Measurements from ENCODE around the gene TRIM62.
A peak's percentile ranks its signal among the peaks of the same experiment; 100 is the strongest.
"Not testable (repeated sequence)": the region's sequence is repeated elsewhere in the genome, so short reads cannot be mapped to it uniquely, and the experiment has no call there.

The TRIM62 gene

GRCh38 chr1:33131191-33131590 is 50.7 kb downstream of the TRIM62 start:
- DNase-seq = no peak

GRCh38 chr1:33130297-33130696 is 51.5 kb downstream of the TRIM62 start:
- DNase-seq = no peak

- no peak for DNase-seq
Measured at GRCh38 chr1:33128781-33129180, 53.1 kb downstream of the TRIM62 start.

GRCh38 chr1:33127001-33127823 is 54.6 kb downstream of the TRIM62 start:
- peak; percentile 100 for DNase-seq

GRCh38 chr1:33126411-33127000 is 55.3 kb downstream of the TRIM62 start:
- DNase-seq = no peak

GRCh38 chr1:33124647-33125046 is 57.2 kb downstream of the TRIM62 start:
- DNase-seq = not testable (repeated sequence)

- DNase-seq = no peak
Measured at GRCh38 chr1:33123266-33123665, 58.6 kb downstream of the TRIM62 start.

GRCh38 chr1:33122483-33123178 is 59.2 kb downstream of the TRIM62 start:
- no peak for DNase-seq

- no peak for DNase-seq
Measured at GRCh38 chr1:33121728-33122127, 60.1 kb downstream of the TRIM62 start.

GRCh38 chr1:33120436-33121231 is 61.2 kb downstream of the TRIM62 start:
- no peak for DNase-seq

- DNase-seq = no peak
Measured at GRCh38 chr1:33119532-33120217, 62.2 kb downstream of the TRIM62 start.

GRCh38 chr1:33119050-33119449 is 62.8 kb downstream of the TRIM62 start:
- DNase-seq = no peak

- no peak for DNase-seq
Measured at GRCh38 chr1:33118274-33118673, 63.6 kb downstream of the TRIM62 start.

GRCh38 chr1:33117440-33118085 is 64.3 kb downstream of the TRIM62 start:
- no peak for DNase-seq

GRCh38 chr1:33111965-33112364 is 69.9 kb downstream of the TRIM62 start:
- DNase-seq = no peak

GRCh38 chr1:33110477-33110876 is 71.4 kb downstream of the TRIM62 start:
- no peak for DNase-seq

GRCh38 chr1:33100119-33100415 is 81.8 kb downstream of the TRIM62 start:
- not testable (repeated sequence) for DNase-seq

- DNase-seq = no peak
Measured at GRCh38 chr1:33099290-33100118, 82.3 kb downstream of the TRIM62 start.

GRCh38 chr1:33098371-33098770 is 83.5 kb downstream of the TRIM62 start:
- no peak for DNase-seq

GRCh38 chr1:33097762-33098161 is 84.1 kb downstream of the TRIM62 start:
- no peak for DNase-seq

- no peak for DNase-seq
Measured at GRCh38 chr1:33097137-33097611, 84.7 kb downstream of the TRIM62 start.

Data from NCI-H345 (cell line).